Colonic mucosa (tissue), 4 donors: ENCODE results near the gene PRTN3. TPM values are rescaled to one million over a fixed set of nuclear protein-coding genes. Genes with fewer than 3 reads are reported as not detected.

Experiments used
- DNase-seq: peaks from one replicate; pipeline ENCODE4 v3.0.0-alpha.2; 2020
- H3K27ac ChIP-seq: fragments of 200-600 bp; one replicate; pipeline ENCODE4 v1.8.0; 2021
- H3K27me3 ChIP-seq: fragments of 200-600 bp; one replicate; pipeline ENCODE4 v1.8.0; 2021
- H3K36me3 ChIP-seq: fragments of 200-600 bp; one replicate; pipeline ENCODE4 v1.8.0; 2021
- H3K4me1 ChIP-seq: fragments of 200-600 bp; one replicate; pipeline ENCODE4 v1.8.0; 2021; ENCODE audit warnings: mild to moderate bottlenecking
- H3K4me3 ChIP-seq: fragments of 200-600 bp; one replicate; pipeline ENCODE4 v1.8.0; 2021
- H3K9ac ChIP-seq, 2 donors: one replicate each; pipeline ENCODE4 v1.7.0; 2013; ENCODE audit warnings: control low read depth in 2 of 2, low read depth in 2 of 2, low read length in 2 of 2
- H3K9me3 ChIP-seq: fragments of 200-600 bp; one replicate; pipeline ENCODE4 v1.8.0; 2021
- intact Hi-C: fragments of 100-400 bp; cut with DNase I; formaldehyde crosslinking; loops from one replicate; pipeline ENCODE4 v1.14.1; 2022
- total RNA-seq, 2 donors: library from RNA; stranded (reverse); fragmentation: NEBNext Ultra II Directional in 1 of 2; extraction: Animal tissue kit (Norgen Biotek cat#: 25700) in 1 of 2; gene quantifications; one replicate each; pipeline ENCODE4 v1.2.1, GENCODE V29; 2021
- TF ChIP-seq, protein P1 (sequence below): fragments of 200-600 bp; IDR thresholded peaks from one replicate; pipeline ENCODE4 v1.8.0; 2022; ENCODE audit warnings: antibody characterized with exemption, mild to moderate bottlenecking
- donor health status: healthy.
- donor health status: DM: no; HTN: no; CAD: no.
- donor health status: DM: no; HTN: no; CAD: no.

PRTN3 gene
- total RNA-seq, 2 donors from 2014 or later = not detected

DNA sequence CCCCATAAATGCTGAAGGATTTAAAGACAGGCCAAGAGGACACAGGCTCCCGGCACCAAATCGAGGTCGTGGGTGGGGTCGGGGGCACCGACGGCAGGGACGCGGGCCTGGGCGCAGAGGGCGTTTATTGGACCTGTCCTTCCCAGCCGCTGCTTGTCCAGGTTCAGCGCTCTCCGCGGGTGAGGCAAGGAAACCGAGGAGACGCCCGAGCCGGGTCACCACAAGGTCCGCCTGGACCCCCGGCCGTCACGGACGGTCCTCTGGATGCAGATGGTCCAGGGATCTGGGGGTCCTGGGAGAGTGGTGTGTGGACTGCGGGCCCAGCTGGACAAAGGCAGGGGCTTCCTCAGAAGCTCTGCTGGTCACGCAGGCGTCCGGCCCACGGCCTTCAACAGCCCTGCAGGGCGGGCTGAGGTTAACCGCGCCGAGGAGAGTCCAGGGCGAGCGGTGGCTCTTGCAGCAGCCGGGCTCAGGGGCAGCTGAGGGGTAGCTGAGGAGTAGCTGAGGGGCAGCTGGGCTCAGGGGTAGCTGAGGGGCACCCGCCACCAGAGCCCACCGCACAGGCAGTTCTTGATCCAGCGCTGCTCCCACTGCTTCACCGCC lies 27.2 kb downstream of the PRTN3 start:
- Histone ChIP-seq H3K9me3 (no peaks in the 10 kb centered on the region), H3K4me1 (peaks cover 5% of the 10 kb centered on the region), H3K9ac (no peak overlapping the region), H3K27me3 (no peaks in the 10 kb centered on the region), H3K4me3 (no peak overlapping the region), H3K36me3 (no peaks in the 10 kb centered on the region), H3K27ac (no peak overlapping the region)
- intact Hi-C loops = loop anchor here (5.0 to 10.0 kb wide), 2 partner anchors 49 to 117 kb away; partner anchors contain the start of genes KISS1R and WDR18
- TF ChIP-seq, protein P1, sequence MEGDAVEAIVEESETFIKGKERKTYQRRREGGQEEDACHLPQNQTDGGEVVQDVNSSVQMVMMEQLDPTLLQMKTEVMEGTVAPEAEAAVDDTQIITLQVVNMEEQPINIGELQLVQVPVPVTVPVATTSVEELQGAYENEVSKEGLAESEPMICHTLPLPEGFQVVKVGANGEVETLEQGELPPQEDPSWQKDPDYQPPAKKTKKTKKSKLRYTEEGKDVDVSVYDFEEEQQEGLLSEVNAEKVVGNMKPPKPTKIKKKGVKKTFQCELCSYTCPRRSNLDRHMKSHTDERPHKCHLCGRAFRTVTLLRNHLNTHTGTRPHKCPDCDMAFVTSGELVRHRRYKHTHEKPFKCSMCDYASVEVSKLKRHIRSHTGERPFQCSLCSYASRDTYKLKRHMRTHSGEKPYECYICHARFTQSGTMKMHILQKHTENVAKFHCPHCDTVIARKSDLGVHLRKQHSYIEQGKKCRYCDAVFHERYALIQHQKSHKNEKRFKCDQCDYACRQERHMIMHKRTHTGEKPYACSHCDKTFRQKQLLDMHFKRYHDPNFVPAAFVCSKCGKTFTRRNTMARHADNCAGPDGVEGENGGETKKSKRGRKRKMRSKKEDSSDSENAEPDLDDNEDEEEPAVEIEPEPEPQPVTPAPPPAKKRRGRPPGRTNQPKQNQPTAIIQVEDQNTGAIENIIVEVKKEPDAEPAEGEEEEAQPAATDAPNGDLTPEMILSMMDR = no peak
- DNase-seq = no peak

DNA sequence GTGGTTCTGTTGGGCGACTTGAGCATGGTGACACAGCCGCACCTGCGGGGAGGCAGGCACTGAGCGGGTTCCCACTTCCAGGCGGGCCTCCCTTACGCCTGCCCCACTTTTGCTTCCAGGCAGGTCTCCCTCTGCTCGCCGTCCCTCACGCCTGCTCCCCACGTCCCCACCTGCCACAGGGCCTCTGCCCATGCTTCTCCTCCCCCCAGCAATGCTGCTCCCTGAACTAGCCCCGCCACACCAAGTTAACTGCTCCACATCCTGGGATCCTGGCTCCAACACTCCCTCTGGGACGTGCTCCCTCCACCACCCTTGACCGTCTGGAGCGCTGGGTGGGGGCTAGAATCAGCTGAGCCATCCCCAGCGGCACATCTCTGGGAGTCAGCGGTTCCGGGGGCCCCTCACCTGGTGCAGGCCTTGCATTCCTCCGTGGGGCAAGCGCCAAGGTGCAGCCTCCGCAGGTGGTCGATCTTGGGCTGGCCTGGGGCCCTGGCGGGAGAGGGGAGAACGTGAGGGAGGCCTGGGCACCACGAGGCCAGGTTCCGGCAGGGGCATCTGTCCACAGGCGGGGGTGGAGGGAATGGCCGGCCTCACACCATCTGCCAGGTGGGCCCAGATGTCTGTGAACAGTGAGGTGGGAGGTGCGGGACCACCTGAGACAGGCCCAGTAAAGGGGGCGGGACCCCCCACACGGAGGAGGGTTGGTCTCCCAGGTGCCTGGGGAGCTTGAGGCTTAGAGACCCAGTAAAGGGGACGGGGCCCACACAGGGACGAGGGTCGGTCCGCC lies 27.9 kb downstream of the PRTN3 start:
- TF ChIP-seq, protein P1 = no peak
- no peaks in the 10 kb centered on the region for H3K9me3 ChIP-seq
- intact Hi-C loops = loop anchor here (5.0 to 10.0 kb wide), 2 partner anchors 49 to 116 kb away; partner anchors contain the start of genes KISS1R and WDR18
- no peak for DNase-seq
- no peaks in the 10 kb centered on the region for H3K27me3 ChIP-seq
- H3K4me3 ChIP-seq = no peak overlapping the region
- H3K4me1 ChIP-seq = peaks cover 5% of the 10 kb centered on the region
- H3K27ac ChIP-seq = peak overlapping the region; percentile 33
- H3K36me3 ChIP-seq = no peaks in the 10 kb centered on the region
- H3K9ac ChIP-seq = peak overlapping the region in 1 of 2 donors; percentile 50

DNA sequence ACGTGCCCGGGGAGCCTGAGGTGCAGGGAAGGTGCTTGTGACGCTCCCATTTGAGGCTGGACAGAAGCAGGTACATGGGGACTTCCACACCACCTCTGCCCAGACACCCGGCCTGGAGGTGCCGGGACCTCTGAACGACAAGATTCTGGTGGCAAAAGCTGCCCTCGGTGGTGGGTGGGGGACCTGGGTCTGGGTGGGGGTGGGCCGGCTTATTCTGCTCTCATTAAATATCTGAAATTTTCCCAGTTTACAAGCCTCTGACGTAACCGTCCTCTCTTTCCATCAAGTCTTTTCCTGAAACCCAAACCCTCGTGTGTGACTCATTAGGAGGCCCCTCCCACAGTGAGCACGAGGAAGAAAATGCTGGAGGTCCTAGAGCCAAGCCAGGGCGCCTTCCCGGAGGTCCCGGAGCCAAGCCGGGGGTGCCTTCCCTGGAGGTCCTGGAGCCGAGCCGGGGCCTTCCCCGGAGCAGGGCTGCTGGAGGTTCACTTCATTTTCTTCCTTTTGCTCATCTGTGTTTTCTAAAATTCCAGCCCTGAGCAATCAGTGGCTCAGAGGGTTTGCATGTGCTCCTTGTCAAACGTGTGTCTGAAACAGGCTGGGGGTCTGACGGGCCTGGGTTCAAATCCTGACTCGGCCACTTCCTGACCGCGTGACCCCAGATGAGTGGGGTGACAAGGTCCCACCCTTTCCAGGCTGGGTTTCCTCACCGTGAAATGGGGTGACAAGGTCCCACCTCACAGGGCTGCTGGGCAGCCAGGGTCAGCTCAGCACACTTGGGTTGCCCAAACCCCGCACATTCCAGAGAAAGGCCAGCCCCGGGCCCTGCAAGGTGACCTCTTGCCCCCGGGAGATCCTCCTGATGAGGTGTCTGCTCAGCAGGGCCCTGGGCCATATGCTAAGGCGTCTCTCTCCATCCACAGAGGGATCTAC lies 28.7 kb downstream of the PRTN3 start:
- intact Hi-C loops = loop anchor here (5.0 to 10.0 kb wide), 2 partner anchors 48 to 115 kb away; partner anchors contain the start of genes KISS1R and WDR18

DNA sequence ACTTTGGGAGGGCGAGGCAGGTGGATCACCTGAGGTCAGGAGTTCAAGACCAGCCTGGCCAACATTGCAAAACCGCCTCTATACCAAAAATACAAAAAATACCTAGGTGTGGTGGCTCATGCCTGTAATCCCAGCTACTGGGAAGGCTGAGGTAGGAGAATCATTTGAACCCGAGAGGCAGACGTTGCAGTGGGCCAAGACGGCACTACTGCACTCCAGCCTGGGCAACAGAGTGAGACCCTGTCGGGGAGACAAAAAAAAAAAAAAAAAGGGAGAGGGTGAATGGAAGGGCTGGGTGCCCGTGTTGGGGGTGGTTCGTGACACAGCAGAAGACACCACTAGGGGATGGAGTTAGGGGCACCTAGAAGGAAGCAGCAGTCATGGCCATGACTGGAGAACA lies 29.5 kb downstream of the PRTN3 start:
- intact Hi-C loops = no loop called here
- no peaks in the 10 kb centered on the region for H3K36me3 ChIP-seq

More for the DNA sequence above, 28.7 kb downstream of the PRTN3 start:
- TF ChIP-seq, protein P1 = no peak
- no peaks in the 10 kb centered on the region for H3K36me3 ChIP-seq
- H3K27ac ChIP-seq = peak overlapping the region; percentile 63
- H3K9ac ChIP-seq = peak overlapping the region in 1 of 2 donors; percentile 50
- no peak overlapping the region for H3K4me3 ChIP-seq
- peaks cover 5% of the 10 kb centered on the region for H3K4me1 ChIP-seq
- no peaks in the 10 kb centered on the region for H3K27me3 ChIP-seq
- no peaks in the 10 kb centered on the region for H3K9me3 ChIP-seq
- peak; percentile 65 for DNase-seq

More for the DNA sequence above, 29.5 kb downstream of the PRTN3 start:
- H3K27me3 ChIP-seq = no peaks in the 10 kb centered on the region
- H3K4me1 ChIP-seq = peaks cover 5% of the 10 kb centered on the region
- TF ChIP-seq, protein P1 = no peak
- H3K9me3 ChIP-seq = no peaks in the 10 kb centered on the region
- DNase-seq = no peak
- no peak overlapping the region for H3K4me3 ChIP-seq
- H3K27ac ChIP-seq = peak overlapping the region; percentile 63
- H3K9ac ChIP-seq = no peak overlapping the region
